ENCODE results near the gene DAB2IP. TPM values are rescaled to one million over a fixed set of nuclear protein-coding genes. Genes with fewer than 3 reads are reported as not detected.
"Not testable (repeated sequence)": the region's sequence is repeated elsewhere in the genome, so short reads cannot be mapped to it uniquely, and the experiment has no call there.

The DAB2IP gene
- polyA plus RNA-seq, 1 donor (not counting 4 experiments of a cell fraction or from before 2014, with no cell fraction given) = 28.6 TPM

- dilution Hi-C loops (cut with MboI; ENCODE audit: extremely low pct_ligation_motif_present, low sequenced_read_pairs) = no loop called here
- H3K9ac ChIP-seq (ENCODE audit: control insufficient read depth, extremely low read depth, insufficient read depth, low read length) = no peak overlapping the region
- H3K9me1 ChIP-seq (ENCODE audit: control insufficient read depth, extremely low read depth, insufficient read depth, low read length) = no peaks in the 10 kb centered on the region
- no peaks in the 10 kb centered on the region for H3K79me2 ChIP-seq (ENCODE audit: control insufficient read depth, insufficient read depth, low read length)
- FAIRE-seq (no peak), DNase-seq (ENCODE audit: low read depth, low spot score) (no peak)
- H3K4me1 ChIP-seq (ENCODE audit: control insufficient read depth, extremely low read depth, insufficient read depth, low read length) = peaks cover under 1% of the 10 kb centered on the region
- H3K36me3 ChIP-seq (ENCODE audit: control insufficient read depth in 2 of 2, extremely low read depth in 1 of 2, insufficient read depth in 2 of 2, low read length in 2 of 2) = no peaks in the 10 kb centered on the region
- no peak overlapping the region for H2AFZ ChIP-seq (ENCODE audit: control insufficient read depth, low read length)
- no peaks in the 10 kb centered on the region for H3K9me3 ChIP-seq (ENCODE audit: control insufficient read depth, low read depth, low read length)
- H3K27ac ChIP-seq (ENCODE audit: control insufficient read depth, insufficient read depth, low read length) = no peak overlapping the region
- H3K4me2 ChIP-seq (ENCODE audit: control insufficient read depth, extremely low read depth, insufficient read depth, low read depth, low read length) = no peak overlapping the region
- TF ChIP-seq EZH2 (IDR thresholded peaks at IDR 0.05; ENCODE audit: low read length) = no peak
- TF ChIP-seq CTCF (optimal IDR thresholded peaks at IDR 0.05 in 1 of 3, IDR thresholded peaks at IDR 0.05 in 1 of 3, conservative IDR thresholded peaks at IDR 0.05 in 1 of 3; ENCODE audit: extremely low read depth in 1 of 3, insufficient read depth in 2 of 3, low read length in 3 of 3) = no peak
- no peak overlapping the region for H3K4me3 ChIP-seq (ENCODE audit: control insufficient read depth in 2 of 3, extremely low read depth in 1 of 3, insufficient read depth in 2 of 3, low read depth in 1 of 3, low read length in 3 of 3)
- H3K27me3 ChIP-seq (ENCODE audit: control insufficient read depth, extremely low read depth, insufficient read depth, low read length) = peaks cover 6% of the 10 kb centered on the region
- peaks cover 2% of the 10 kb centered on the region for H4K20me1 ChIP-seq (ENCODE audit: control insufficient read depth, extremely low read depth, insufficient read depth, low read length)
Observed at GRCh38 chr9:121643473-121643872, 8.0 kb upstream of the DAB2IP start.

- FAIRE-seq; H3K4me2 ChIP-seq (ENCODE audit: control insufficient read depth, extremely low read depth, insufficient read depth, low read depth, low read length); H3K79me2 ChIP-seq (ENCODE audit: control insufficient read depth, insufficient read depth, low read length); H3K36me3 ChIP-seq (ENCODE audit: control insufficient read depth in 2 of 2, extremely low read depth in 1 of 2, insufficient read depth in 2 of 2, low read length in 2 of 2); dilution Hi-C loops (cut with MboI; ENCODE audit: extremely low pct_ligation_motif_present, low sequenced_read_pairs); H4K20me1 ChIP-seq (ENCODE audit: control insufficient read depth, extremely low read depth, insufficient read depth, low read length); H3K9ac ChIP-seq (ENCODE audit: control insufficient read depth, extremely low read depth, insufficient read depth, low read length); H3K4me3 ChIP-seq (ENCODE audit: control insufficient read depth in 2 of 3, extremely low read depth in 1 of 3, insufficient read depth in 2 of 3, low read depth in 1 of 3, low read length in 3 of 3); H3K9me1 ChIP-seq (ENCODE audit: control insufficient read depth, extremely low read depth, insufficient read depth, low read length); H2AFZ ChIP-seq (ENCODE audit: control insufficient read depth, low read length); H3K4me1 ChIP-seq (ENCODE audit: control insufficient read depth, extremely low read depth, insufficient read depth, low read length); H3K9me3 ChIP-seq (ENCODE audit: control insufficient read depth, low read depth, low read length); H3K27ac ChIP-seq (ENCODE audit: control insufficient read depth, insufficient read depth, low read length); DNase-seq (ENCODE audit: low read depth, low spot score): not testable (repeated sequence)
- H3K27me3 ChIP-seq (ENCODE audit: control insufficient read depth, extremely low read depth, insufficient read depth, low read length) = peaks cover 11% of the 10 kb centered on the region
Observed at GRCh38 chr9:121644040-121644439, 7.4 kb upstream of the DAB2IP start.

GRCh38 chr9:121645003-121645402 is 6.4 kb upstream of the DAB2IP start:
- Histone ChIP-seq H3K9me3 (ENCODE audit: control insufficient read depth, low read depth, low read length) (no peaks in the 10 kb centered on the region), H3K9me1 (ENCODE audit: control insufficient read depth, extremely low read depth, insufficient read depth, low read length) (no peaks in the 10 kb centered on the region), H3K9ac (ENCODE audit: control insufficient read depth, extremely low read depth, insufficient read depth, low read length) (no peak overlapping the region), H2AFZ (ENCODE audit: control insufficient read depth, low read length) (no peak overlapping the region), H3K27me3 (ENCODE audit: control insufficient read depth, extremely low read depth, insufficient read depth, low read length) (peaks cover 18% of the 10 kb centered on the region), H3K4me1 (ENCODE audit: control insufficient read depth, extremely low read depth, insufficient read depth, low read length) (no peaks in the 10 kb centered on the region), H3K4me3 (ENCODE audit: control insufficient read depth in 2 of 3, extremely low read depth in 1 of 3, insufficient read depth in 2 of 3, low read depth in 1 of 3, low read length in 3 of 3) (no peak overlapping the region), H3K27ac (ENCODE audit: control insufficient read depth, insufficient read depth, low read length) (no peak overlapping the region), H3K79me2 (ENCODE audit: control insufficient read depth, insufficient read depth, low read length) (no peaks in the 10 kb centered on the region), H4K20me1 (ENCODE audit: control insufficient read depth, extremely low read depth, insufficient read depth, low read length) (peaks cover 2% of the 10 kb centered on the region), H3K36me3 (ENCODE audit: control insufficient read depth in 2 of 2, extremely low read depth in 1 of 2, insufficient read depth in 2 of 2, low read length in 2 of 2) (no peaks in the 10 kb centered on the region), H3K4me2 (ENCODE audit: control insufficient read depth, extremely low read depth, insufficient read depth, low read depth, low read length) (no peak overlapping the region)
- dilution Hi-C loops (cut with MboI; ENCODE audit: extremely low pct_ligation_motif_present, low sequenced_read_pairs) = no loop called here
- FAIRE-seq (no peak), DNase-seq (ENCODE audit: low read depth, low spot score) (no peak)
- TF ChIP-seq EZH2 (IDR thresholded peaks at IDR 0.05; ENCODE audit: low read length) = no peak
- no peak for TF ChIP-seq CTCF (optimal IDR thresholded peaks at IDR 0.05 in 1 of 3, IDR thresholded peaks at IDR 0.05 in 1 of 3, conservative IDR thresholded peaks at IDR 0.05 in 1 of 3; ENCODE audit: extremely low read depth in 1 of 3, insufficient read depth in 2 of 3, low read length in 3 of 3)
